Dendritic cell treated with granulocyte-macrophage colony-stimulating factor and Interleukin-4, amounts not matched to agents 40 ng/mL and 50 ng/mL, for 4 days (primary cell): Measurements from ENCODE around the gene ZNF175.

Experiments
- H3K27ac Mint-ChIP-seq: one replicate; pipeline ENCODE4 v1.8.0; 2022; ENCODE audit warnings: mild to moderate bottlenecking, mixed read lengths
- H3K27me3 Mint-ChIP-seq: one replicate; pipeline ENCODE4 v1.8.0; 2022; ENCODE audit warnings: mild to moderate bottlenecking, mixed read lengths
- H3K36me3 Mint-ChIP-seq: one replicate; pipeline ENCODE4 v1.8.0; 2022; ENCODE audit warnings: low read depth, mixed read lengths
- H3K4me1 Mint-ChIP-seq: one replicate; pipeline ENCODE4 v1.8.0; 2022; ENCODE audit warnings: low read depth, mixed read lengths
- H3K4me3 Mint-ChIP-seq: one replicate; pipeline ENCODE4 v1.8.0; 2022; ENCODE audit warnings: mild to moderate bottlenecking, moderate library complexity, mixed read lengths
- H3K9me3 Mint-ChIP-seq: one replicate; pipeline ENCODE4 v1.8.0; 2022; ENCODE audit warnings: mixed read lengths
- intact Hi-C: fragments of 100-400 bp; cut with micrococcal nuclease; formaldehyde crosslinking; loops from one replicate; pipeline ENCODE4 v1.15.0; 2022

Gene ZNF175

GRCh38 chr19:51564791-51565190 lies 6.3 kb upstream of the ZNF175 start:
- H3K4me3 Mint-ChIP-seq: no peak overlapping the region

DNA sequence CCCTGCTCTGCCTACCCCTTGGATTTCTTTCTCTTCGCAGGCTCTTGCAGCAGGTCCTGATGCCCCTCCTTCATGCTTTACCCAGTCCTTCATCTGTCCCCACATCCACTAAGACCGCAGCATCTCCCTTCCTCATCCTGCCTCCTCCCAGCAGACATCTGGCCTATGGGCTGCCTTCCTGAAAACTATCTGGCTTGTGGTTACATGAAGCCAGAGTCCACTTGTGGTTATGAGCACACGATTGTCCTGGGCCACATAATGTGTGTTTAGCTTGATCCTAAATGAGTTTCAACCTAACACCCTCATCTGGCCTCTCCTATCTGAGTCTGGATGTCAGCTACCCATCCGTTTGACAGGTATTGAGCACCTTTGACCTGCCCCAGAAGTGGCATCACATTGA lies 5.5 kb upstream of the ZNF175 start:
- Mint-ChIP-seq H3K36me3 (no peaks in the 10 kb centered on the region), H3K27ac (peak overlapping the region; percentile 3), H3K4me1 (peaks cover 32% of the 10 kb centered on the region), H3K27me3 (peaks cover 27% of the 10 kb centered on the region), H3K9me3 (no peaks in the 10 kb centered on the region), H3K4me3 (no peak overlapping the region)
- intact Hi-C loops: no loop called here

More at GRCh38 chr19:51564791-51565190, 6.3 kb upstream of the ZNF175 start:
- intact Hi-C loops: no loop called here
- Mint-ChIP-seq H3K9me3 (no peaks in the 10 kb centered on the region), H3K4me1 (peaks cover 32% of the 10 kb centered on the region), H3K36me3 (no peaks in the 10 kb centered on the region), H3K27me3 (peaks cover 32% of the 10 kb centered on the region), H3K27ac (peak overlapping the region; percentile 3)

- H3K27me3 Mint-ChIP-seq: peaks cover 24% of the 10 kb centered on the region
- intact Hi-C loops: no loop called here
- peaks cover 25% of the 10 kb centered on the region for H3K4me1 Mint-ChIP-seq
Observed at GRCh38 chr19:51566489-51567100, 4.5 kb upstream of the ZNF175 start.

DNA sequence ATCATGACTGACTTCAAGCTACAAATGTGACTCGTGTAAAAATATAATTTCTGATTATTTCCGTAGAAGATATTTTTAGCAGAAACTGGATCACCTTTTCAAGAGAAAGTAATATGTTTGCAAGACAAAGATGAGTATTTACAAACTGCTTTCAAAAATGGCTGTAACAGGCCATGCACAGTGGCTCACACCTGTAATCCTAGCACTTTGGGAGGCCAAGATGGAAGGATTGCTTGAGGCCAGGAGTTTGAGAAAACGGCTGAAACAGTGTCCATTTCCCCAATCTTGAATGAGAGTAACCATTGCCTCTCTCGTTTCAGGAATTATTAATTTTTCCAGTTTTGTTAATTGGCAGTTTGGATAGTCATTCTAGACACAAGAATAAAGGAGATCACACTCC lies 3.5 kb upstream of the ZNF175 start:
- intact Hi-C loops: no loop called here
- H3K27ac Mint-ChIP-seq: no peak overlapping the region
- H3K27me3 Mint-ChIP-seq: peaks cover 23% of the 10 kb centered on the region
- H3K4me3 Mint-ChIP-seq: no peak overlapping the region
- H3K36me3 Mint-ChIP-seq: peaks cover 9% of the 10 kb centered on the region
- no peaks in the 10 kb centered on the region for H3K9me3 Mint-ChIP-seq
- peaks cover 35% of the 10 kb centered on the region for H3K4me1 Mint-ChIP-seq

More at GRCh38 chr19:51566489-51567100, 4.5 kb upstream of the ZNF175 start:
- H3K27ac Mint-ChIP-seq: no peak overlapping the region
- no peaks in the 10 kb centered on the region for H3K9me3 Mint-ChIP-seq
- peaks cover 8% of the 10 kb centered on the region for H3K36me3 Mint-ChIP-seq
- H3K4me3 Mint-ChIP-seq: no peak overlapping the region

- Mint-ChIP-seq H3K4me1 (peaks cover 41% of the 10 kb centered on the region), H3K4me3 (no peak overlapping the region)
Observed at GRCh38 chr19:51568456-51568855, 2.6 kb upstream of the ZNF175 start.

GRCh38 chr19:51571599-51571998 lies 516 bp downstream of the ZNF175 start:
- intact Hi-C loops: loop anchor here (1.0 kb wide), 1 partner anchor 23 kb away; no protein-coding TSS in a partner anchor
- peak overlapping the region; percentile 89 for H3K4me3 Mint-ChIP-seq
- peaks cover 3% of the 10 kb centered on the region for H3K27me3 Mint-ChIP-seq
- H3K27ac Mint-ChIP-seq: peak overlapping the region; percentile 89
- H3K36me3 Mint-ChIP-seq: peaks cover 43% of the 10 kb centered on the region
- no peaks in the 10 kb centered on the region for H3K9me3 Mint-ChIP-seq
- peaks cover 20% of the 10 kb centered on the region for H3K4me1 Mint-ChIP-seq

More at GRCh38 chr19:51568456-51568855, 2.6 kb upstream of the ZNF175 start:
- intact Hi-C loops: no loop called here
- Mint-ChIP-seq H3K36me3 (peaks cover 14% of the 10 kb centered on the region), H3K27me3 (peaks cover 17% of the 10 kb centered on the region), H3K9me3 (no peaks in the 10 kb centered on the region), H3K27ac (no peak overlapping the region)

GRCh38 chr19:51572410-51572809 lies 1.3 kb downstream of the ZNF175 start:
- intact Hi-C loops: no loop called here
- Mint-ChIP-seq H3K9me3 (no peaks in the 10 kb centered on the region), H3K4me3 (peak overlapping the region; percentile 89), H3K27me3 (peaks cover 3% of the 10 kb centered on the region), H3K27ac (peak overlapping the region; percentile 89), H3K36me3 (peaks cover 51% of the 10 kb centered on the region), H3K4me1 (peaks cover 20% of the 10 kb centered on the region)

DNA sequence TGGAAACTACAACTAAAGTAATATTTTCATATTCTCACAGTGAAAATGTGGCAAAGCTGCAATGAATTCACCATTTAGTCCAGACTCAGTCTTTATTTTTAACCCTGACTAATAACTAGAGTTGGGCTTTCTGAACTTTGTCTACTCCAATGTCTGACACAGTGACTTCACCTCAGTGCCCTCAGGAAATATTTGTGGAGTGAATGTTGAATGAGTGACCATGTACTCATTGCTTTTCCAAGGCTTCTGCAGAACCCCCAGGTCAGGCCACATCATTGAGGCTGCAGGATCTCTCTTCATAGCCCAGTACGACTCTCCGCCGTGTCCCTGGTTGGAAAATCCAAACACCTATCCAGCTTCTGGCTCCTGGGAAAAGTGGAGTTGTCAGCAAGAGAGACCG lies 1.8 kb downstream of the ZNF175 start:
- Mint-ChIP-seq H3K4me1 (peaks cover 20% of the 10 kb centered on the region), H3K9me3 (no peaks in the 10 kb centered on the region), H3K27ac (no peak overlapping the region), H3K27me3 (peaks cover 1% of the 10 kb centered on the region), H3K36me3 (peaks cover 56% of the 10 kb centered on the region), H3K4me3 (no peak overlapping the region)
- intact Hi-C loops: no loop called here

- Mint-ChIP-seq H3K9me3 (no peaks in the 10 kb centered on the region), H3K27me3 (no peaks in the 10 kb centered on the region), H3K27ac (no peak overlapping the region), H3K36me3 (peaks cover 60% of the 10 kb centered on the region), H3K4me3 (no peak overlapping the region), H3K4me1 (peaks cover 20% of the 10 kb centered on the region)
- intact Hi-C loops: no loop called here
Observed at GRCh38 chr19:51573331-51573730, 2.2 kb downstream of the ZNF175 start.

- Mint-ChIP-seq H3K4me3 (no peak overlapping the region), H3K36me3 (peaks cover 83% of the 10 kb centered on the region), H3K4me1 (peaks cover 15% of the 10 kb centered on the region), H3K27ac (no peak overlapping the region), H3K27me3 (no peaks in the 10 kb centered on the region), H3K9me3 (no peaks in the 10 kb centered on the region)
- intact Hi-C loops: no loop called here
Observed at GRCh38 chr19:51576850-51577249, 5.8 kb downstream of the ZNF175 start.

DNA sequence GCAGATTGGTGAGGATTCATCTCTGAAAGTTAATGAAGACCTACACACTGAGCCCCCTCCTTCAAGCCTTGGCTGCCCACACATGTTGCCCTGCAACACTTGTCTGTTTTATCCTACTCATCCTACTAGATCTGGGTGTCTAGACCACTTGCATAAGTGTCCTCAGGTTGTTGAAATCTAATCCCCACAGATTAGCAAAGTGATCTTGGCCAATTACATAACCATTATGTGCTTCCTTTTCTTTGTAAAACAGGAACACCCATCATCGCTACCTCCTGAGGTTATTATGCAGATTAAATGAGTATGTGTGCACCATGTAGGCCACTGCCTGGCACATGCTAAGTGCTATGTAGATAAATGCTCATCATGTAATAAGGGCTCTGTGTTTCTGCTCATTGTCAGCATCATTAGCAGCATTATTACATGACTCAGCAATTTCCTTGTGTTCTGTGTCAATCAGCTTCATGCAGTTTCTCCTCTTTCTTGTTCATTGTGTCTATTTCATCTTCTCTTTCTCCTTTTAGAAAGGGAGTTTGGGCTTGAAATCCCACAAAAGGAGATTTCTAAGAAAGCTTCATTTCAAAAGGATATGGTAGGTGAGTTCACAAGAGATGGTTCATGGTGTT lies 15.1 kb downstream of the ZNF175 start:
- intact Hi-C loops: no loop called here
- peaks cover 28% of the 10 kb centered on the region for H3K9me3 Mint-ChIP-seq

GRCh38 chr19:51586799-51587198 lies 15.7 kb downstream of the ZNF175 start:
- intact Hi-C loops: no loop called here
- Mint-ChIP-seq H3K4me1 (peaks cover 14% of the 10 kb centered on the region), H3K27ac (no peak overlapping the region), H3K9me3 (peaks cover 28% of the 10 kb centered on the region), H3K27me3 (no peaks in the 10 kb centered on the region), H3K36me3 (peaks cover 69% of the 10 kb centered on the region), H3K4me3 (no peak overlapping the region)

More for the DNA sequence above, 15.1 kb downstream of the ZNF175 start:
- Mint-ChIP-seq H3K4me1 (peaks cover 14% of the 10 kb centered on the region), H3K27me3 (no peaks in the 10 kb centered on the region), H3K36me3 (peaks cover 75% of the 10 kb centered on the region), H3K27ac (no peak overlapping the region), H3K4me3 (no peak overlapping the region)

DNA sequence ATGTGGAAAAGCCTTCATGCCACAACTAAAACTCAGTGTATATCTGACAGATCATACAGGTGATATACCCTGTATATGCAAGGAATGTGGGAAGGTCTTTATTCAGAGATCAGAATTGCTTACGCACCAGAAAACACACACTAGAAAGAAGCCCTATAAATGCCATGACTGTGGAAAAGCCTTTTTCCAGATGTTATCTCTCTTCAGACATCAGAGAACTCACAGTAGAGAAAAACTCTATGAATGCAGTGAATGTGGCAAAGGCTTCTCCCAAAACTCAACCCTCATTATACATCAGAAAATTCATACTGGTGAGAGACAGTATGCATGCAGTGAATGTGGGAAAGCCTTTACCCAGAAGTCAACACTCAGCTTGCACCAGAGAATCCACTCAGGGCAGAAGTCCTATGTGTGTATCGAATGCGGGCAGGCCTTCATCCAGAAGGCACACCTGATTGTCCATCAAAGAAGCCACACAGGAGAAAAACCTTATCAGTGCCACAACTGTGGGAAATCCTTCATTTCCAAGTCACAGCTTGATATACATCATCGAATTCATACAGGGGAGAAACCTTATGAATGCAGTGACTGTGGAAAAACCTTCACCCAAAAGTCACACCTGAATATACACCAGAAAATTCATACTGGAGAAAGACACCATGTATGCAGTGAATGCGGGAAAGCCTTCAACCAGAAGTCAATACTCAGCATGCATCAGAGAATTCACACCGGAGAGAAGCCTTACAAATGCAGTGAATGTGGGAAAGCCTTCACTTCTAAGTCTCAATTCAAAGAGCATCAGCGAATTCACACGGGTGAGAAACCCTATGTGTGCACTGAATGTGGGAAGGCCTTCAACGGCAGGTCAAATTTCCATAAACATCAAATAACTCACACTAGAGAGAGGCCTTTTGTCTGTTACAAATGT lies 16.4 kb downstream of the ZNF175 start:
- Mint-ChIP-seq H3K27me3 (no peaks in the 10 kb centered on the region), H3K4me3 (no peak overlapping the region), H3K36me3 (peaks cover 62% of the 10 kb centered on the region), H3K9me3 (peaks cover 28% of the 10 kb centered on the region), H3K4me1 (peaks cover 14% of the 10 kb centered on the region), H3K27ac (no peak overlapping the region)
- intact Hi-C loops: no loop called here

DNA sequence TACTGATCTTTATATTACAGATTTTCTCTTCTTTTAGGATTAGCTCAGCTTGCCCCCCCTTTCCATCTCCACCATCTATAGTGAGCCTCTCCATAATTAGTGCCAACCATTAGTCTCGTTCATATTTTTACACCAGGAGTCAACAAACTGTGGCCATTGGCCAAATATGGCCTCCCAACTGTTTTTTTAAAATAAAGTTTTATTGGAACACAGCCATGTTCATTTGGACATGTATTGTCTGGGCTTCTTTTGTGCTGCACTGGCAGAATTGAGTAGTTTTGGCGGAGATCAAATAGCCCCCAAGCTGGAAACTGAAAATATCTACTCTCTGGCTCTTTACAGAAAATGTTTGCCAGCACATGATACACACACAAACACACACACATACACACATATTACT lies 18.4 kb downstream of the ZNF175 start:
- Mint-ChIP-seq H3K4me3 (no peak overlapping the region), H3K36me3 (peaks cover 45% of the 10 kb centered on the region), H3K9me3 (peaks cover 28% of the 10 kb centered on the region), H3K27me3 (no peaks in the 10 kb centered on the region), H3K4me1 (peaks cover 29% of the 10 kb centered on the region), H3K27ac (no peak overlapping the region)
- intact Hi-C loops: no loop called here
